Choroid plexus epithelial cell (primary cell): ENCODE results near the gene PARP3.

Source experiments
- DNase-seq: peaks from one replicate; pipeline ENCODE4 v3.0.0-alpha.2; 2010; ENCODE audit warnings: low read depth
- H3K4me3 ChIP-seq: 2 replicates; pipeline ENCODE4 v1.5.1; 2011; ENCODE audit warnings: low read depth, mild to moderate bottlenecking, control low read depth, low read length, moderate library complexity
- CTCF ChIP-seq: conservative IDR thresholded peaks from 2 replicates; pipeline ENCODE4 v1.5.1; 2011; ENCODE audit warnings: low read depth, mild to moderate bottlenecking, control low read depth, inconsistent platforms, low read length, moderate library complexity

Gene PARP3

GRCh38 chr3:51982352-51982837, 40.2 kb downstream of the PARP3 start:
- peak; percentile 55 for TF ChIP-seq CTCF
- peak overlapping the region; percentile 74 for H3K4me3 ChIP-seq
- DNase-seq, result no peak

- TF ChIP-seq CTCF, result no peak
- H3K4me3 ChIP-seq, result peak within 1 kb of the TSS; percentile 74
- DNase-seq, result peak; percentile 93
Observed at GRCh38 chr3:51982838-51983577, 40.8 kb downstream of the PARP3 start, which contains the start of gene ACY1. TSS of gene ACY1 (plus strand) at chr3:51983535. CDS start at chr3:51984065, 530 bp downstream.

- DNase-seq, result no peak
- peak overlapping the region; percentile 74 for H3K4me3 ChIP-seq
- TF ChIP-seq CTCF, result no peak
Observed at GRCh38 chr3:51983578-51984268, 41.6 kb downstream of the PARP3 start.

GRCh38 chr3:51984269-51984647, 42.1 kb downstream of the PARP3 start:
- no peak for TF ChIP-seq CTCF
- DNase-seq, result no peak
- no peak overlapping the region for H3K4me3 ChIP-seq

- no peak overlapping the region for H3K4me3 ChIP-seq
- no peak for DNase-seq
- no peak for TF ChIP-seq CTCF
Observed at GRCh38 chr3:51985063-51985462, 42.9 kb downstream of the PARP3 start.

- no peak overlapping the region for H3K4me3 ChIP-seq
- no peak for TF ChIP-seq CTCF
- DNase-seq, result no peak
Observed at GRCh38 chr3:51986010-51986947, 44.1 kb downstream of the PARP3 start.
